ENCODE measurements around the gene CLEC4D.
"Not testable (repeated sequence)": the region's sequence is repeated elsewhere in the genome, so short reads cannot be mapped to it uniquely, and the experiment has no call there.

Gene CLEC4D

GRCh38 chr12:8513256-8513655 lies at the start of gene CLEC4D:
TSS of gene CLEC4D (plus strand) at chr12:8513503. CDS start at chr12:8513733, 230 bp downstream.
- H3K27ac Mint-ChIP-seq = no peak within 1 kb of the TSS
- no peaks in the 10 kb centered on the region for H3K36me3 Mint-ChIP-seq (ENCODE audit: low read depth)
- peaks cover 28% of the 10 kb centered on the region for H3K27me3 Mint-ChIP-seq
- no peaks in the 10 kb centered on the region for H3K9me3 Mint-ChIP-seq
- no peak within 1 kb of the TSS for H3K4me3 Mint-ChIP-seq
- H3K4me1 Mint-ChIP-seq (ENCODE audit: low read depth) = no peaks in the 10 kb centered on the region

DNA sequence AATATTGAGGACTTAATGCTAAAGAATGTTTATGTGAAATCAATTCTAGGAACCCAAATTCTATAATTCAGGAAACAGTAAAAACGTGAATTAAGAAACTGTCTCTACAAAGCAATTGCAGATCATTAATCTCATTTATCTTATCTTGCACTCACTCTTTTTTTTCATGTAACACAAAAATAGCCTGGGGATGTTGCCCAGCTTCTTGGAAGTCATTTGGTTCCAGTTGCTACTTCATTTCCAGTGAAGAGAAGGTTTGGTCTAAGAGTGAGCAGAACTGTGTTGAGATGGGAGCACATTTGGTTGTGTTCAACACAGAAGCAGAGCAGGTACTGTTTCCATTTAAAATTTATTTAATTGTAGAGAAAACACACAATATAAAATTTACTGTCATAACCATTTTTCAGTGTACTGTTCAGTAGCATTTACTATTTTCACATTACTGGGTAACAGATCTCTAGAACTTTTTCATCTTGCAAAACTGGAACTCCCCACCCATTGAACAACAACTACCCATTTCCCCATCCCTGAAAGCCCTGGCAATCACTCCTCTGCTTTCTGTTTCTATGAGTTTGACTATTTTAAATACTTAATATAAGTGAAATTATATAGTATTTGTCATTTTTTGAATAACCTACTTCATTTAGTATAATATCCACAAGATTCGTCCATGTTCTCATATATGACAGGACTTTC lies 47.9 kb upstream of the CLEC4D start:
- peaks cover 11% of the 10 kb centered on the region for H3K9me3 Mint-ChIP-seq
- H3K27me3 Mint-ChIP-seq = peaks cover 26% of the 10 kb centered on the region
- no peak overlapping the region for H3K4me3 Mint-ChIP-seq
- H3K36me3 Mint-ChIP-seq (ENCODE audit: low read depth) = no peaks in the 10 kb centered on the region
- H3K27ac Mint-ChIP-seq = no peak overlapping the region
- H3K4me1 Mint-ChIP-seq (ENCODE audit: low read depth) = no peaks in the 10 kb centered on the region

- H3K36me3 Mint-ChIP-seq (ENCODE audit: low read depth) = no peaks in the 10 kb centered on the region
- H3K4me3 Mint-ChIP-seq = no peak overlapping the region
- H3K9me3 Mint-ChIP-seq = peaks cover 11% of the 10 kb centered on the region
- H3K27me3 Mint-ChIP-seq = peaks cover 30% of the 10 kb centered on the region
- no peaks in the 10 kb centered on the region for H3K4me1 Mint-ChIP-seq (ENCODE audit: low read depth)
- no peak overlapping the region for H3K27ac Mint-ChIP-seq
Measured at GRCh38 chr12:8466241-8466640, 47.1 kb upstream of the CLEC4D start.

DNA sequence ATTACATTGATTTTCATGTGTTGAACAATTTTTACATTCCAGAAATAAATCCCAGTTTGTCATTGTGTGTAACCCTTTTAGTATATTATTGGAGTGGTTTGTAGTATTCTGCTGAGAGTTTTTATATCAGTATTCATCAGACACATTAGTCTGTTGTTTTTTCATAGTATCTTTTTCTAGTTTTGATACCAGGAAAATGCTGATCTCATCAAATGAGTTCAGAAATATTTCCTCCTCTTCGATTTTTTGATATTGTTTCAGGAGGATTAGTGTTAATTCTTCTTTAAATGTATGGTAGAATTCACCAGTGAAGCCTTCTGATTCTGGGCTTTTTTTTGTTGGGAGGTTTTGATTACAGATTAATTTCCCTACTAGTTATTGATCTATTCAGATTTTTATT lies 42.2 kb upstream of the CLEC4D start:
- H3K27ac Mint-ChIP-seq = no peak overlapping the region

DNA sequence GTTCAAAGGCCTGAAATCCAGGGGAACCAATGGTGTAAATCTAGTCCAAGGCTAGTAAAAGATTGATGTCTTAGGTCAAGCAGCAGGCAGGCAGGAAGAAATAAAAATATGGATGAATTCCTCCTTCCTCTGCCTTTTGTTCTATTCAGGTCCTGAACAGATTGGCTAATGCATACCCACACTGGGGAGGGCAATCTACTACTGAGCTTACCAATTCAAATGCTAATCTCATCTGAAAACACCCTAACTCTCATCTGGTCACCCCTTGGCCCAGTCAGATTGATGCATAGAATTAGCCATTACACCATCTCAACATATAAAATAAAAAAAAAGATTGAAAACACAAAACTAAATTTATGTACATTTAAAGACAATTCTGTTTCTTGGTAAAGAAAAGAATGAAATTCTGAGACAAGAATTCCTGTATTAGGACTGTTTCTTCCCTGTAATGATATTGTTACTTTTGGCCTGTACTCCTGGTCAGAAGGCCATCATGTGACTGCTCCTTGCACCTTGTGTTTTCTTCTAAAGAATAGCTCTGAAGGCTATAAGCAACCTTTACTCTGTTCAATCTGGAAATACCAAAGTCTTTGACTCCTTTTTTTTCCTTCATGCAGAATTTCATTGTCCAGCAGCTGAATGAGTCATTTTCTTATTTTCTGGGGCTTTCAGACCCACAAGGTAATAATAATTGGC lies 37.6 kb upstream of the CLEC4D start:
- Mint-ChIP-seq H3K4me1 (ENCODE audit: low read depth) (no peaks in the 10 kb centered on the region), H3K4me3 (no peak overlapping the region), H3K36me3 (ENCODE audit: low read depth) (no peaks in the 10 kb centered on the region), H3K27ac (no peak overlapping the region), H3K27me3 (peaks cover 41% of the 10 kb centered on the region), H3K9me3 (no peaks in the 10 kb centered on the region)

More for the DNA sequence above, 42.2 kb upstream of the CLEC4D start:
- peaks cover 11% of the 10 kb centered on the region for H3K9me3 Mint-ChIP-seq
- no peaks in the 10 kb centered on the region for H3K4me1 Mint-ChIP-seq (ENCODE audit: low read depth)
- peaks cover 59% of the 10 kb centered on the region for H3K27me3 Mint-ChIP-seq
- H3K4me3 Mint-ChIP-seq = no peak overlapping the region
- H3K36me3 Mint-ChIP-seq (ENCODE audit: low read depth) = no peaks in the 10 kb centered on the region

DNA sequence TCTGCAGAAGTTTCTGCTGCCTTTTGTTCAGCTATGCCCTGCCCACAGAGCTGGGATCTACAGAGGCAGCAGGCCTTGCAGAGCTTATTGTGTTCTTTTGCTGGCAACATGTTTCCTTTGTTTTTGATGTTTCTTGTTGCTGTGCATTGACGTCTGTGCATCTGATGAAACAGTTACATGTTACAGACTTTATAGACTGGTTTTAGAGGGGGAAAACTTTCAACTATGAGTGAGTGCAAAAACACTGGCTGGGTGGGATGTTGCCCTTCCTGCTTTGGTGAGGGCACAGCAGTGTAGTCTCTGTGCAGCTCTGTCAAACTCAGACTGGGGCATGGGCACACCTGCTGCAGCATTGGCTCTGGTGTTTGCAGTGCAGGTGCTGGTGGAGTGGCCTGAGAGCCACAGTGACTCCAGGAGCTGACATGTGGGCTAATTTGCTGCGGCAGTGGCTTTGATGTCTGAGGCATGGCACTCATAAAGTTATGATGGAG lies 30.7 kb upstream of the CLEC4D start:
- Mint-ChIP-seq H3K4me3 (no peak overlapping the region), H3K4me1 (ENCODE audit: low read depth) (peaks cover 9% of the 10 kb centered on the region), H3K36me3 (ENCODE audit: low read depth) (no peaks in the 10 kb centered on the region), H3K27ac (no peak overlapping the region), H3K9me3 (peaks cover 4% of the 10 kb centered on the region), H3K27me3 (peaks cover 26% of the 10 kb centered on the region)

DNA sequence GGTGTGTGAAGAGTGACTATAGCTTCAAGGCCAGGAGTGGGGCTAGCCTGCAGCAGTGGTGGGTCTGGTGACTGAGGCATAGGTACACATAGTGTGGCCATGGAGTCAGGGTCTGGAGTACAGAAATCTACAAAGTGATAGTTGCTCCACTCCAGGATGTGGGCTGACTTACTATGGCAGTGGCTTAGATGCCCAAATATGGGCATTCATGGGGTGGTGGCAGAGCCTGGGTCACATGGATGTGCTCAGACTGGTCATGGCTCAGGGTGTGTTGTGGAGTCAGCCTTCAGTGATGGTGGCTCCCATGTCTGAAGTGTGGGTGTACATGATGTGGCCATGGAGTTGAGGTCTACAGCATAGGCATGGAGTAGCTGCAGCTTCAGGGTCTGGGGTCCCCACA lies 30.2 kb upstream of the CLEC4D start:
- H3K27me3 Mint-ChIP-seq = peaks cover 21% of the 10 kb centered on the region
- H3K9me3 Mint-ChIP-seq = peaks cover 5% of the 10 kb centered on the region
- H3K4me1 Mint-ChIP-seq (ENCODE audit: low read depth) = peaks cover 9% of the 10 kb centered on the region
- no peaks in the 10 kb centered on the region for H3K36me3 Mint-ChIP-seq (ENCODE audit: low read depth)
- no peak overlapping the region for H3K4me3 Mint-ChIP-seq
- H3K27ac Mint-ChIP-seq = no peak overlapping the region

- Mint-ChIP-seq H3K9me3 (peaks cover 4% of the 10 kb centered on the region), H3K27ac (peak overlapping the region; percentile 65), H3K4me3 (no peak overlapping the region), H3K27me3 (peaks cover 22% of the 10 kb centered on the region), H3K36me3 (ENCODE audit: low read depth) (no peaks in the 10 kb centered on the region), H3K4me1 (ENCODE audit: low read depth) (peaks cover 33% of the 10 kb centered on the region)
Measured at GRCh38 chr12:8491646-8492530, 21.4 kb upstream of the CLEC4D start.

DNA sequence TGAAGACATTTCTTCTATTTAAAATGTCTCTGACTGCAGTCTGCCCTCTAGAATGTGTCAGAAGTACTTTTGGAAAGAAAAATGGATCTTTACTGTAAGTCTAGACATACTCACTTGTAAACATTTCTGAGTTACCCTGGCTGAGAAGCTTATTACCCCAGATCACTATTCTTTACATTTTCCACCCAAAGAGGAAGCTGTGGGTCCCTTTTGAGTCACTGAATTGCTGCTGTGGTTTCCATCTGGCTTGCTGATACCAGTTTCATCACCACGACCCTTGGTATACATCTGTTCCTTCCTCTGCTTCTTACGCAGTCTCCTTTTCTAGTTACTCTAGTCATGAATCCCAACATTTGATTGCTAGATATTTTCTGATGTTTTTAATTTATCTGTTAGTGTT lies 20.2 kb upstream of the CLEC4D start:
- H3K27me3 Mint-ChIP-seq = peaks cover 27% of the 10 kb centered on the region
- H3K36me3 Mint-ChIP-seq (ENCODE audit: low read depth) = no peaks in the 10 kb centered on the region
- peak overlapping the region; percentile 4 for H3K4me3 Mint-ChIP-seq
- H3K9me3 Mint-ChIP-seq = peaks cover 3% of the 10 kb centered on the region
- H3K27ac Mint-ChIP-seq = peak overlapping the region; percentile 43
- H3K4me1 Mint-ChIP-seq (ENCODE audit: low read depth) = peaks cover 33% of the 10 kb centered on the region

DNA sequence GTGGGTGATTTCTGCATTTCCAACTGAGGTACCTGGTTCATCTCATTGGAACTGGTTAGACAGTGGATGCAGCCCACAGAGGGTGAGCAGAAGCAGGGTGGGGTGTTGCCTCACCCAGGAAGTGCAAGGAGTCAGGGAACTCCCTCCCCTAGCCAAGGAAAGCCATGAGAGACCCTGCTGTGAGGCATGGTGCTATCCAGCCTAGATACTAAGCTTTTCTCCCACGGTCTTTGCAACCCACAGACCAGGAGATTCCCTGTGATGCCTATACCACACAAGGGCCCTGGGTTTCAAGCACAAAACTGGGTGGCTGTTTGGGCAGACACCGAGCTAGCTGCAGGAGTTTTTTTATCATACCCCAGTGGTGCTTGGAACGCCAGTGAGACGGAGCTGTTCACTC lies 17.6 kb upstream of the CLEC4D start:
- Mint-ChIP-seq H3K27me3 (peaks cover 28% of the 10 kb centered on the region), H3K4me1 (ENCODE audit: low read depth) (peaks cover 33% of the 10 kb centered on the region)
- H3K9me3 Mint-ChIP-seq; H3K27ac Mint-ChIP-seq; H3K4me3 Mint-ChIP-seq; H3K36me3 Mint-ChIP-seq (ENCODE audit: low read depth): not testable (repeated sequence)

- peaks cover 28% of the 10 kb centered on the region for H3K27me3 Mint-ChIP-seq
- H3K36me3 Mint-ChIP-seq (ENCODE audit: low read depth); H3K9me3 Mint-ChIP-seq; H3K4me3 Mint-ChIP-seq; H3K27ac Mint-ChIP-seq: not testable (repeated sequence)
- peaks cover 32% of the 10 kb centered on the region for H3K4me1 Mint-ChIP-seq (ENCODE audit: low read depth)
Measured at GRCh38 chr12:8496074-8496473, 17.2 kb upstream of the CLEC4D start.

DNA sequence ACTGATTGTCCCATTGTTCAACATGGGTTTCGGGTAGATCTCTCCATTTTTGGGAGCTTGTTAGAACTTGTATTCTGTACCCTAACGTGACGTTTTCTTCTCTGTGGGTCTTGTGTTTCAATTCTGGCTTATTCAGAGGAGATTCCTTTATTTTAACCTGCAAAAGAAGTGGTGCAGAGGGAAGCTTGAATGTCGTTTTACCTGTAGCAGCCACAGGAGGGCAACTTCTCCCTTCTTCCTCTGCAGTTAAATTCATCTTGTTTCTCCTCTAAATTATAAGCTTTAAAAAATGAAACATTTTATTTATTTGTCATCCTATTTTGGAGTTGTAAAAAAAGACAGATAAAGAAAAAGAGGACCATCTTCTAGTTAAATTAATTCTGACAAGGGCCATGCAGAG lies 13.7 kb upstream of the CLEC4D start:
- H3K27ac Mint-ChIP-seq = no peak overlapping the region
- no peaks in the 10 kb centered on the region for H3K36me3 Mint-ChIP-seq (ENCODE audit: low read depth)
- H3K9me3 Mint-ChIP-seq = no peaks in the 10 kb centered on the region
- peaks cover 8% of the 10 kb centered on the region for H3K4me1 Mint-ChIP-seq (ENCODE audit: low read depth)
- H3K27me3 Mint-ChIP-seq = peaks cover 25% of the 10 kb centered on the region
- H3K4me3 Mint-ChIP-seq = no peak overlapping the region

DNA sequence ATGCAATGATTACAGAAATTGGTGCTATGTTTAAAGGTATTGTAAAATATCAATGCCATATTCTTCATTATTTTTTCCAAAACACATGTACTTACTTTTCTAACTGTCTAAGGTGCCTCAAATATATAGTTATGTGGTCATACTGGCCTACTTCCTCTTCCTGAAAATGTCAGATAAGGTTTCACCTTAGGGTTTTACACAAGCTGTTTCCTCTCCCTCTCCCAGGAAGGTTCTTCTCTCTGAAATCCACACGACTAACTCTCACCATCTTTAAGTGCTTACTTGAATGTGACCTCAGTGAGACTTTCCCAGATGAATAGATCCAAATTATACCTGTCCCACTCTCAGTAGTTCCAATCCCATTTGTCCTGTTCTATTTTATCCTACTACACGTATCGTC lies 11.6 kb upstream of the CLEC4D start:
- no peak overlapping the region for H3K27ac Mint-ChIP-seq
- H3K36me3 Mint-ChIP-seq (ENCODE audit: low read depth) = no peaks in the 10 kb centered on the region
- H3K4me3 Mint-ChIP-seq = no peak overlapping the region
- H3K27me3 Mint-ChIP-seq = peaks cover 15% of the 10 kb centered on the region
- peaks cover 8% of the 10 kb centered on the region for H3K4me1 Mint-ChIP-seq (ENCODE audit: low read depth)
- H3K9me3 Mint-ChIP-seq = no peaks in the 10 kb centered on the region

DNA sequence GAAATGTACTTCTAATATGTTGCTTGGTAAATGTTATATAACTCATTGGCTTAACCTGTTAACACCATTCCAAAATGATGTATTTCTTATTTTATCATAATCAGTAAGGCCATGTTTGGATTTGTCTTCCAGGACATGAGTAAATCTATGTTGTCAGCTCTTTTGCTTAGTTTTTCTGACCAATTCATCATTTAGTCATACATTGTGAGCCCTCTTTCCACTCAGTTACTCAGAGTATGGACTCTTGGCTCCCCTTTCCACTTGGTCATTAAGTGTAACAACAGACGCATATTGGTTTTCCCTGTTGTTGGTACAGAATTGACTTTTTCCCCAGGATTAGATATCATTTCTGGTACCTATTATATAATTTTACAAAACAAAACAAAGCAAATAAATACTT lies 9.0 kb upstream of the CLEC4D start:
- H3K9me3 Mint-ChIP-seq = no peaks in the 10 kb centered on the region
- H3K4me3 Mint-ChIP-seq = no peak overlapping the region
- H3K36me3 Mint-ChIP-seq (ENCODE audit: low read depth) = no peaks in the 10 kb centered on the region
- H3K27me3 Mint-ChIP-seq = peaks cover 8% of the 10 kb centered on the region
- no peak overlapping the region for H3K27ac Mint-ChIP-seq
- peaks cover 8% of the 10 kb centered on the region for H3K4me1 Mint-ChIP-seq (ENCODE audit: low read depth)

- no peaks in the 10 kb centered on the region for H3K9me3 Mint-ChIP-seq
- H3K27ac Mint-ChIP-seq = no peak overlapping the region
- H3K4me1 Mint-ChIP-seq (ENCODE audit: low read depth) = no peaks in the 10 kb centered on the region
- peaks cover 10% of the 10 kb centered on the region for H3K27me3 Mint-ChIP-seq
- no peaks in the 10 kb centered on the region for H3K36me3 Mint-ChIP-seq (ENCODE audit: low read depth)
- H3K4me3 Mint-ChIP-seq = no peak overlapping the region
Measured at GRCh38 chr12:8507596-8507995, 5.7 kb upstream of the CLEC4D start.
